A549 (cell line): ENCODE results near the gene CR1L.

Experiments used
- HDAC2 ChIP-seq: fragments of 200-600 bp; sonication (generic); IDR thresholded peaks from 2 replicates; pipeline ENCODE4 v1.6.1; 2016
- JUNB ChIP-seq: fragments of >200 bp; sonication (Bioruptor Twin); formaldehyde crosslinking; IDR thresholded peaks from 2 replicates; pipeline ENCODE4 v1.6.1; 2016
- PHF8 ChIP-seq: fragments of 200-600 bp; sonication (generic); IDR thresholded peaks from 2 replicates; pipeline ENCODE4 v1.6.1; 2016; ENCODE audit warnings: low read depth, mild to moderate bottlenecking, antibody characterized with exemption, moderate library complexity, borderline replicate concordance
- POLR2A ChIP-seq: IDR thresholded peaks from 2 replicates; pipeline ENCODE4 v1.6.1; 2012; ENCODE audit warnings: mild to moderate bottlenecking, low read length
- USF2 ChIP-seq: fragments of 450-650 bp; IDR thresholded peaks from 2 replicates; pipeline ENCODE4 v1.6.1; 2014; ENCODE audit warnings: antibody characterized with exemption
- TF ChIP-seq, protein P1 (sequence below): fragments of >200 bp; sonication (Bioruptor Twin); formaldehyde crosslinking; IDR thresholded peaks from 3 replicates; pipeline ENCODE4 v1.5.1; 2016

- TF ChIP-seq PHF8 = no peak
- TF ChIP-seq, protein P1, sequence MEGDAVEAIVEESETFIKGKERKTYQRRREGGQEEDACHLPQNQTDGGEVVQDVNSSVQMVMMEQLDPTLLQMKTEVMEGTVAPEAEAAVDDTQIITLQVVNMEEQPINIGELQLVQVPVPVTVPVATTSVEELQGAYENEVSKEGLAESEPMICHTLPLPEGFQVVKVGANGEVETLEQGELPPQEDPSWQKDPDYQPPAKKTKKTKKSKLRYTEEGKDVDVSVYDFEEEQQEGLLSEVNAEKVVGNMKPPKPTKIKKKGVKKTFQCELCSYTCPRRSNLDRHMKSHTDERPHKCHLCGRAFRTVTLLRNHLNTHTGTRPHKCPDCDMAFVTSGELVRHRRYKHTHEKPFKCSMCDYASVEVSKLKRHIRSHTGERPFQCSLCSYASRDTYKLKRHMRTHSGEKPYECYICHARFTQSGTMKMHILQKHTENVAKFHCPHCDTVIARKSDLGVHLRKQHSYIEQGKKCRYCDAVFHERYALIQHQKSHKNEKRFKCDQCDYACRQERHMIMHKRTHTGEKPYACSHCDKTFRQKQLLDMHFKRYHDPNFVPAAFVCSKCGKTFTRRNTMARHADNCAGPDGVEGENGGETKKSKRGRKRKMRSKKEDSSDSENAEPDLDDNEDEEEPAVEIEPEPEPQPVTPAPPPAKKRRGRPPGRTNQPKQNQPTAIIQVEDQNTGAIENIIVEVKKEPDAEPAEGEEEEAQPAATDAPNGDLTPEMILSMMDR = no peak
- no peak for TF ChIP-seq JUNB
- TF ChIP-seq USF2 = no peak
- no peak for TF ChIP-seq POLR2A
- TF ChIP-seq HDAC2 = no peak
Observed at GRCh38 chr1:207691841-207692240, 46.9 kb downstream of the CR1L start.
